ENCODE data around the gene PRKCSH.
A peak's percentile ranks its signal among the peaks of the same experiment; 100 is the strongest.

PRKCSH gene

GRCh38 chr19:11408591-11408990 lies 26.8 kb upstream of the PRKCSH start:
- FAIRE-seq (peak; percentile 15), DNase-seq (ENCODE audit: insufficient read length, low spot score) (no peak)
- no peak for TF ChIP-seq POLR2A (IDR thresholded peaks at IDR 0.05; ENCODE audit: low read depth, low read length)

DNA sequence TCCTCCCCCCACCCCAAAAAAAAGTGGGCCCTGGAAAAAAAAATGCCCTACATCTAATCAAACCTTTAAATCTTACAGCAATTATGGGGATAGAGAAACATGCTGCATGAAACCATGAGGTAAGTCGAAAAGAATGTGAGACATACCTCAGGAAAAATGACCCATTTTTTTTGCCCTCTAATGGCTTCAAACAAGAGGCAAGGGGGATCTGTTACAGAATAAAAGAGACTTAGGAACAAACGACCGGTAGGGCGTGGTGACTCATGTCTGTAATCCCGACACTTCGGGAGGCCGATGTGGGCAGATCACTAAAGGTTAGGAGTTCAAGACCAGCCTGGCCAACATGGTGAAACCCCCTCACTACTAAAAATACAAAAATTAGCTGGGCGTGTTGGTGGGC lies 24.8 kb upstream of the PRKCSH start:
- no peak for TF ChIP-seq POLR2A (IDR thresholded peaks at IDR 0.05; ENCODE audit: low read depth, low read length)
- peak; percentile 67 for FAIRE-seq
- peak; percentile 53 for DNase-seq (ENCODE audit: insufficient read length, low spot score)

DNA sequence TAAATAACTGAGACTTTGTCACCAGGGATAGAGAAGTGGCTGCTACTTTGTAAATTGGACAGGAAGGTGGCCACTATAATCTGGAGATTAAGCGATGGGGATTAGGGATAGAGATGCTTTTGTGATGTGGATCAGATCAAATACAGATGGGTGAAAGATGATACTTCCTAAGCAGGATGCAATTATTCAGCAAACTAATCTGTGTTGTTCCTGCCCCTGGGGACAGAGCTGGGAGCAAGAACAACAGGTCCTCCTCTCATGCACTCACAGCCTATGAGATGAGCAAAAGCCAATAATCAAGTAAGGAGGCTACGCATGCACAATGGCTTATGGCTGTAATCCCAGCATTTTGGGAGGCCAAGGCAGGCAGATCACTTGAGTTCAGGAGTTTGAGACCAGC lies 20.9 kb upstream of the PRKCSH start:
- FAIRE-seq: no peak

GRCh38 chr19:11416346-11417052 lies 18.9 kb upstream of the PRKCSH start:
- DNase-seq (ENCODE audit: insufficient read length, low spot score) (no peak), FAIRE-seq (no peak)
- no peak for TF ChIP-seq POLR2A (IDR thresholded peaks at IDR 0.05; ENCODE audit: low read depth, low read length)

More for the DNA sequence above, 20.9 kb upstream of the PRKCSH start:
- DNase-seq (ENCODE audit: insufficient read length, low spot score): no peak
- no peak for TF ChIP-seq POLR2A (IDR thresholded peaks at IDR 0.05; ENCODE audit: low read depth, low read length)

DNA sequence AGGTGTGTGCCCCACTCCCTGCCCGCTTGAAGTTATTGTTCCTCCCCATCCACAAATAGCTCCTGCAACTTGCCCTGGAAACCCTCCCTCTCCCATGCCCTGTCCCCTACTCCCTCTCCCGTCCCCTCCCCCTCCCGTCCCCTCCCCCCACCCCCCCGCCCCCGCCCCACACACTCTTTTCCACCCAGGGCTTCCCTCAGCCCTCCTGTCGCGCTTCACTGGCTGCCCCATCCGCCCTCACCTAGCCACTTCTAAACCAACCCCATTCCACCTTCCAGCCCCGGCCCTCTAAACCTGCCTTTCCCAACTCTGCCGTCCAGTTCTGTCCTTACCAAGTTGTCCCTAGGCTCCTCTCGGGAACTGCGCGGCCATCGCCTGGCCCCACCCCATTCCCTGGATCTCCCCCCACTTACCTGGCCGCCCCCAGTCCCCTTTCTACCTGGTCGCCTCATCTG lies 17.3 kb upstream of the PRKCSH start:
- FAIRE-seq (no peak), DNase-seq (ENCODE audit: insufficient read length, low spot score) (no peak)
- no peak for TF ChIP-seq POLR2A (IDR thresholded peaks at IDR 0.05; ENCODE audit: low read depth, low read length)

- FAIRE-seq: no peak
- peak; percentile 48; the same call in 1 of the 2 replicates for TF ChIP-seq POLR2A (IDR thresholded peaks at IDR 0.05; ENCODE audit: low read depth, low read length)
- DNase-seq (ENCODE audit: insufficient read length, low spot score): peak; percentile 76
Observed at GRCh38 chr19:11418549-11419506, 16.6 kb upstream of the PRKCSH start, which contains the start of gene RGL3. Gene RGL3 (minus strand): TSS chr19:11419314. CDS start chr19:11419278, 36 bp downstream.

DNA sequence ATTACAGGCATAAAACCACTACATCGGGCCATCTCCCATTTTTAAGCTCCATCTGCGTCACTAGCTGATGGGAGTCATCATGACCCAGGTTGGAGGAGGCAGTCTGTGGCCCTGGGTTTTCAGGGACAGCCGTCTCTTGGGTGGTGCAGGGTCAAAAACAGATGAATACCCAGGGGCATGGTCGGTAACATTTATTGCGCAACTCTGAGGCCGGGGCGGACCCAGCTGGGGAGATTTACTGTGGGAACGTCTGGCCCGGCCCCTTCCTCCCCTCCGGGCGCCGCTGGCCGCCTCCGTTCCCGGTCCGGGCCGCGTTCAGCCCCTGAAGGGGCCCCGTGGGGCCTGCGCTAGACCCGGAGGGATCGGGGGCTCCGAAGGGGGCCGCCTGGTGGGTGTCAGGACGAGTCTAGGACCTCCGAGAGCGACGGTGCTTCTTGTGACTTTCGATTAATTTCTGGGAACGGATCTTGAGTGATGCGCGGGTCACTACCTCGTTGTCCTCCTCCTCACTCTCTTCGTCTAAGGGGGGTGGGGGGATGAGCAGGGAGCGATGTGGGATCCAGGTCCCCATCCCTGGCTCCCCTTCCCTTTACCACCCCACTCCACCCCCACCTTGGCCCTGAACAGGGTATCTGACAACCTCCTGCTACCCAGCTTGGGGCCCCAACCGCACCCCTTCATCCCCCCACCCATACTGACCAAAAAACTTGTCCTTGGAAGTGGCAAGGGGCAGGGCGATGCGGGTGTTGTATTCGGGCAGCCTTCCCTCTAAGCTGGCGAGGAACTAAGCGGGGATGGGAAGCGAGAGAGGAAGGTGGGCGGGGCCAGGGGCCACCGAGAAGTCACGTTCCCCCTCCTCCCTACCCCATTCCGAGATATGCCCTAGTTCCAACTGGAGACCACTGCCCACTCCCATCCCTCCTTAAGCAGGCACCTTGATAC lies 14.7 kb upstream of the PRKCSH start:
- TF ChIP-seq POLR2A (IDR thresholded peaks at IDR 0.05; ENCODE audit: low read depth, low read length): no peak
- DNase-seq (ENCODE audit: insufficient read length, low spot score) (no peak), FAIRE-seq (no peak)

DNA sequence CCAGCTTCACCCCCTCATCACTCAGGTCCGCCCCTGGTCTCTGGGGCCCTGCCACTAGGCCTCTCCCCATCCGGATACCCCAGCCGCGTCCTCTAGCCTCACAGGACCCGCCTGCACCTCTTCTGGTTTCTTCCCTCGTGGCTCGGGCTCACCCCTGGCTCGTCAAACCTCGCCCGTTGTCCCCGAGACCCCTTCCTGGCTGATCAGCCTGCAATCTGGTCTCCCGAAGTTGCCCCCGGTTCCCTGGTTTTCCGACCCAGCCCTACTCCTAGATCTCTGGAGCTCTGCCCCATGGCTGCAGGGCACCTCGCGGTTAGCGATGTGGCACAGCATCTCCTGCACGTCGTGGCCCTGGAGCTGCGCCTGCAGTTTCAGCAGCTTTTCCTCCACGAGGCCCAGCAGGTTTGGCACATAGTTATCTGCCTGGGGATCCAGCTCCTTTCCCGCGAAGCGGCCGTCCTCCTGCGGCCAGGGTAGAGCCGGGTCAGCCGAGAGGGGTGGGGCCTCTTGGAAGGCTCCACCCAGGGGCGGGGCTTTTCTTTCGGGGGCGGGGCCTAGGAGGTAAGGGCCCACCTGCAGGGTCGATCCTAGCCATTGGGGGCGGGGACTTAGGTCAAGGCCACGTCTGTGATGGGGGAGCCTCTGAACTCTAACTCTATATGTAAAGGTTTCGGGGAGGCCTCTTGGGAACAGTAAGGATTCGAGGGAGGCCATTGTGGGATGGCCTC lies 13.9 kb upstream of the PRKCSH start:
- DNase-seq (ENCODE audit: insufficient read length, low spot score) (no peak), FAIRE-seq (no peak)
- no peak for TF ChIP-seq POLR2A (IDR thresholded peaks at IDR 0.05; ENCODE audit: low read depth, low read length)

GRCh38 chr19:11422163-11423065 lies 13.0 kb upstream of the PRKCSH start:
- FAIRE-seq (no peak), DNase-seq (ENCODE audit: insufficient read length, low spot score) (no peak)
- TF ChIP-seq POLR2A (IDR thresholded peaks at IDR 0.05; ENCODE audit: low read depth, low read length): no peak

GRCh38 chr19:11423164-11423790 lies 12.2 kb upstream of the PRKCSH start:
- no peak for FAIRE-seq
- DNase-seq (ENCODE audit: insufficient read length, low spot score): no peak
- TF ChIP-seq POLR2A (IDR thresholded peaks at IDR 0.05; ENCODE audit: low read depth, low read length): no peak

DNA sequence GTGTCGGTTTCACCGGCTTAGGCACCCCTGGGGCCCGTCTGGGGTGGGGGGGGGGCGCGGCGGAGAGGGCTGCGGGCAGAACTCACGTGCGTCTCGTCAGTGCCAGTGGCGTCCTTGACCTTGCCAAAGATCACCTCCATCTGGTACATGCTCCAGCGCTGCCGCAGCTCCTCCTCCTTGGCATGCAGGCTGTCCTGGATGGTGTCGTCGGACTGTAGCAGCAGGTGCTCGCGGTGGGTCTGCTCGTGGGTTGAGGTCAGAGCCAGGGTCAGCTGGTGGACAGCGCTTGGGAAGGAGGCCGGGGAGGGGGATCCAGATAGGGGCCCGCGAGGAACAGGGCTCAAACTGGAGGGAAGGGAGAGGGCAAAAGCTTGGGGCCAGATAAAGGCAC lies 11.6 kb upstream of the PRKCSH start:
- FAIRE-seq (no peak), DNase-seq (ENCODE audit: insufficient read length, low spot score) (no peak)
- TF ChIP-seq POLR2A (IDR thresholded peaks at IDR 0.05; ENCODE audit: low read depth, low read length): no peak

Measured in H54 (cell line).